Tibial artery (tissue), 4 donors: ENCODE data around the gene CACTIN.

Experiments
- DNase-seq, 2 donors: peaks; one replicate each; pipeline ENCODE4 v3.0.0-alpha.2; 2019
- H3K27ac ChIP-seq, 2 donors: fragments of 200-600 bp; sonication (generic) in 1 of 2; 1 replicate in 1 of 2; 2 replicates in 1 of 2; pipeline ENCODE4 v1.5.1; 2018 to 2019; ENCODE audit warnings: mild to moderate bottlenecking in 1 of 2
- H3K27me3 ChIP-seq, 2 donors: fragments of 200-600 bp; sonication (generic) in 1 of 2; one replicate each; pipeline versions ENCODE4 v1.5.1 to v1.6.0; 2016 to 2019
- H3K36me3 ChIP-seq, 3 donors: fragments of 200-600 bp; sonication (generic) in 2 of 3; one replicate each; pipeline ENCODE4 v1.5.1; 2016 to 2019; ENCODE audit warnings: mild to moderate bottlenecking in 2 of 3
- H3K4me1 ChIP-seq, 4 donors: fragments of 200-600 bp; sonication (generic) in 2 of 4; 1 replicate in 3 of 4; 2 replicates in 1 of 4; pipeline ENCODE4 v1.5.1; 2016 to 2019
- H3K4me3 ChIP-seq, 2 donors: fragments of 200-600 bp; sonication (generic) in 1 of 2; 1 replicate in 1 of 2; 2 replicates in 1 of 2; pipeline ENCODE4 v1.5.1; 2018 to 2019; ENCODE audit warnings: mild to moderate bottlenecking in 2 of 2
- H3K9me3 ChIP-seq, 3 donors: fragments of 200-600 bp; sonication (generic) in 1 of 3; one replicate each; pipeline ENCODE4 v1.5.1; 2016 to 2019
- CTCF ChIP-seq, 2 experiments: fragments of 200-600 bp in 1 of 2; fragments of 450-650 bp in 1 of 2; IDR thresholded peaks; one replicate each; pipeline ENCODE4 v1.5.1; 2017 to 2019; ENCODE audit warnings: antibody characterized with exemption in 2 of 2, mild to moderate bottlenecking in 1 of 2, moderate library complexity in 1 of 2
- intact Hi-C: fragments of 100-400 bp; cut with DNase I; formaldehyde crosslinking; loops from one replicate; pipeline ENCODE4 v1.15.0; 2023; ENCODE audit warnings: low total_unique reads

CACTIN gene

GRCh38 chr19:3641515-3642269 lies 15.1 kb upstream of the CACTIN start:
- intact Hi-C loops: no loop called here
- no peak for DNase-seq
- H3K27ac ChIP-seq: no peak overlapping the region
- peaks cover 0 to 14% (median 4%) of the 10 kb centered on the region in 4 donors for H3K4me1 ChIP-seq
- no peaks in the 10 kb centered on the region for H3K9me3 ChIP-seq
- H3K27me3 ChIP-seq: no peaks in the 10 kb centered on the region
- H3K4me3 ChIP-seq: no peak overlapping the region
- no peak for TF ChIP-seq CTCF (IDR thresholded peaks at IDR 0.05)
- peaks cover 63 to 100% (median 94%) of the 10 kb centered on the region in 3 donors for H3K36me3 ChIP-seq

- no peak for DNase-seq
- no peak for TF ChIP-seq CTCF (IDR thresholded peaks at IDR 0.05)
- H3K9me3 ChIP-seq: no peaks in the 10 kb centered on the region
- H3K36me3 ChIP-seq: peaks cover 61 to 98% (median 81%) of the 10 kb centered on the region in 3 donors
- H3K4me1 ChIP-seq: peaks cover 0 to under 1% (median 0%) of the 10 kb centered on the region in 4 donors
- H3K27ac ChIP-seq: no peak overlapping the region
- intact Hi-C loops: no loop called here
- H3K27me3 ChIP-seq: no peaks in the 10 kb centered on the region
- no peak overlapping the region for H3K4me3 ChIP-seq
These were observed 12.9 kb upstream of the CACTIN start for GRCh38 chr19:3639479-3639878.

DNA sequence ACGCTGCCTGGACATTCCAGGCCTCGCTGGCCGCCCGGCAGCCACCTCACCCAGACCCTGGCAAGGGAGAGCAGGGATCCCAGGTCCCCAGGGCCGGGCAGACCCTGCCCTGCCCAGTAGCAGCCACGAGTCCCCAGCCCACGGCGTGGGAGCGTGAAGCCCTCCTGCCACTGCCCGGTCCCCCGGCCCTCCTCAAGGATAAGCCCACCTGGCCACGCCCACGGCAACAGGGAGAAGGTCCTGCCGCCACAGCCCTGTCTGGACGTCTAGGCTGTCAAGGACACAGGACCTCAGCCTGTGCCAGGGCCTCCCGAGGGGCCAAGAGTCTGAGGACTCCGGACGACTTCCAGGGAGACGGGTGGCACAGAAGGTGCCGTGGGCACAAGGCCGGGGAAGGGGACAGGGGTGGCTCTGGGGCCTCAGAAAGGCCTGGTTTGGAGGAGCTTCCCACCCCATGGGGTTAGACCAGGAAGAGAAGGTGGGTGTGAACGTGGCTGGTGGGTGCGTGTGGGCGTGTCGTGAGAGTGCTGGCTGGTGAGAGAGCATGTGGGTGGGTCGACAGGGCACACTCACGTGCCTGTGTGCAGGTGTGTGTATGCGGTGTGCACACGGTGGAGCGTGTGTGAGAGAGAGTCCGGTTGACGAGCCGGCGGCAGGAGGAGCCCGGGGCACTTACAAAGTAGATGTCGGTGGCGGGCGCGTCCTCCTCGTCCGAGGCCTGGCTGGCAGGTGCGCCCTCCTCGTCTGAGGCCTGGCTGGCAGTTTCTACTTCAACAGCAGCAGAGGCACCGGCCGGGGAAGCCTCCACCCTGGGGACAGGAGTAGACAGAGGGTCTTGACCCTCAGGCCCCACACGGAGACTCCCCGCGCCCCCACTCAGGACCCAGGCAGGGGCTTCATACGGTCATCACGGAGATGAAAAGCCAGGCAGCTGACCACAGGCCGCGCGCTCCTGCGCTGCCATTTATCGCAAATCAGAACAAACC lies 11.9 kb upstream of the CACTIN start:
- H3K4me1 ChIP-seq: no peaks in the 10 kb centered on the region
- intact Hi-C loops: no loop called here
- no peaks in the 10 kb centered on the region for H3K27me3 ChIP-seq
- no peak overlapping the region for H3K4me3 ChIP-seq
- DNase-seq: no peak
- H3K9me3 ChIP-seq: no peaks in the 10 kb centered on the region
- no peak overlapping the region for H3K27ac ChIP-seq
- H3K36me3 ChIP-seq: peaks cover 61 to 98% (median 72%) of the 10 kb centered on the region in 3 donors
- no peak for TF ChIP-seq CTCF (IDR thresholded peaks at IDR 0.05)

GRCh38 chr19:3637621-3638020 lies 11.0 kb upstream of the CACTIN start:
- H3K27me3 ChIP-seq: no peaks in the 10 kb centered on the region
- peaks cover 56 to 98% (median 71%) of the 10 kb centered on the region in 3 donors for H3K36me3 ChIP-seq
- H3K4me3 ChIP-seq: no peak overlapping the region
- H3K9me3 ChIP-seq: no peaks in the 10 kb centered on the region
- intact Hi-C loops: no loop called here
- H3K4me1 ChIP-seq: no peaks in the 10 kb centered on the region
- DNase-seq: no peak
- no peak overlapping the region for H3K27ac ChIP-seq
- no peak for TF ChIP-seq CTCF (IDR thresholded peaks at IDR 0.05)

GRCh38 chr19:3636962-3637361 lies 10.4 kb upstream of the CACTIN start:
- Histone ChIP-seq H3K36me3 (peaks cover 59 to 98% (median 71%) of the 10 kb centered on the region in 3 donors), H3K27ac (no peak overlapping the region), H3K4me1 (no peaks in the 10 kb centered on the region), H3K27me3 (no peaks in the 10 kb centered on the region), H3K4me3 (no peak overlapping the region), H3K9me3 (no peaks in the 10 kb centered on the region)
- intact Hi-C loops: no loop called here
- DNase-seq: no peak
- TF ChIP-seq CTCF (IDR thresholded peaks at IDR 0.05): no peak
